GM12878 (cell line): ENCODE results near the gene LDLRAD4. TPM values are rescaled to one million over a fixed set of nuclear protein-coding genes. Genes with fewer than 3 reads are reported as not detected.

Experiments used
- ATAC-seq: fragments of 200-7000 bp; cut with Tn5 transposase; 3 replicates; pipeline ENCODE4 v1.9.1; 2020; ENCODE audit warnings: mild to moderate bottlenecking, moderate library complexity
- BruUV-seq: library from RNA; stranded (reverse); fragments of 400-500 nt; replicated peaks from 2 replicates; lab custom pipeline; 2021; lab: Mats Ljungman, UMichigan
- CTCF ChIA-PET: fragments of 300-600 bp; sonication (Branson Sonifier 250); formaldehyde crosslinking; extraction: SDS; loops from one replicate; lab custom pipeline; 2021; ENCODE audit warnings: inconsistent platforms; lab: Yijun Ruan, JAX
- POLR2A ChIA-PET: fragments of 350-600 bp; formaldehyde crosslinking; extraction: SDS; loops from one replicate; lab custom pipeline; 2021; ENCODE audit warnings: inconsistent platforms; lab: Charles Lee
- RAD21 ChIA-PET: fragments of 300-600 bp; sonication (Branson Sonifier 250); formaldehyde crosslinking; loops from one replicate; lab custom pipeline; 2023; ENCODE audit warnings: antibody characterized with exemption; ENCODE audit not compliant: unreplicated experiment; lab: Charles Lee
- SMC1A ChIA-PET: fragments of 300-600 bp; sonication (Branson Sonifier 250); formaldehyde crosslinking; loops from one replicate; lab custom pipeline; 2023; ENCODE audit not compliant: unreplicated experiment, uncharacterized antibody; lab: Charles Lee
- DNase-seq: peaks from one replicate; pipeline ENCODE4 v3.0.0-alpha.2; 2011; ENCODE audit warnings: low read depth, low spot score
- FAIRE-seq: peaks from 3 replicates; lab custom pipeline; 2011; peaks lifted over from hg19 to GRCh38; lab: Jason Lieb, UNC
- H2AFZ ChIP-seq: 2 replicates; pipeline ENCODE4 v1.6.0; 2011; ENCODE audit warnings: low read depth, low read length, control low read depth; ENCODE audit not compliant: control insufficient read depth
- H3K27ac ChIP-seq: 2 replicates; pipeline ENCODE4 v1.5.1; 2011; ENCODE audit warnings: control low read depth; ENCODE audit not compliant: control insufficient read depth, insufficient read depth
- H3K27me3 ChIP-seq, 2 experiments: replicated peaks in 1 of 2; 2 replicates each; pipeline versions ENCODE4 v1.6.0 to v1.6.1; 2011; ENCODE audit warnings: low read length in 1 of 2; ENCODE audit not compliant: control insufficient read depth in 2 of 2, insufficient read depth in 2 of 2
- H3K36me3 ChIP-seq, 2 experiments: 2 replicates each; pipeline ENCODE4 v1.5.1; 2011; ENCODE audit warnings: low read length in 1 of 2; ENCODE audit not compliant: control insufficient read depth in 2 of 2, insufficient read depth in 2 of 2
- H3K4me1 ChIP-seq: 2 replicates; pipeline ENCODE4 v1.6.1; 2011; ENCODE audit warnings: mild to moderate bottlenecking, low read length, moderate library complexity, mixed read lengths; ENCODE audit not compliant: control insufficient read depth, insufficient read depth
- H3K4me2 ChIP-seq: 2 replicates; pipeline ENCODE4 v1.6.0; 2011; ENCODE audit warnings: control low read depth; ENCODE audit not compliant: control insufficient read depth, insufficient read depth
- H3K4me3 ChIP-seq: fragments of 200-600 bp; sonication (generic); 2 replicates; pipeline ENCODE4 v1.5.1; 2016
- H3K79me2 ChIP-seq: 2 replicates; pipeline ENCODE4 v1.6.0; 2011; ENCODE audit warnings: low read length; ENCODE audit not compliant: control insufficient read depth, insufficient read depth
- H3K9ac ChIP-seq: 2 replicates; pipeline ENCODE4 v1.8.0; 2011; ENCODE audit warnings: low read length, control low read depth, mixed read lengths; ENCODE audit not compliant: control insufficient read depth, insufficient read depth
- H3K9me3 ChIP-seq: replicated peaks from 3 replicates; pipeline ENCODE4 v1.5.1; 2011; ENCODE audit warnings: mild to moderate bottlenecking, low read length; ENCODE audit not compliant: control insufficient read depth, insufficient read depth
- H4K20me1 ChIP-seq: 2 replicates; pipeline ENCODE4 v1.6.0; 2011; ENCODE audit not compliant: control insufficient read depth, insufficient read depth
- BCL3 ChIP-seq: IDR thresholded peaks from 2 replicates; pipeline ENCODE4 v1.6.1; 2011; ENCODE audit warnings: borderline replicate concordance, low read depth, mild to moderate bottlenecking, moderate library complexity, low read length; ENCODE audit not compliant: insufficient read depth, poor library complexity, severe bottlenecking
- CEBPB ChIP-seq, 2 experiments: fragments of 150-350 bp in 1 of 2; IDR thresholded peaks; 2 replicates each; pipeline ENCODE4 v1.6.1; 2012 to 2014; ENCODE audit warnings: low read depth in 2 of 2, low read length in 2 of 2, borderline replicate concordance in 1 of 2, inconsistent platforms in 1 of 2
- DPF2 ChIP-seq: fragments of 450-650 bp; IDR thresholded peaks from 2 replicates; pipeline ENCODE4 v1.6.1; 2017; ENCODE audit warnings: mild to moderate bottlenecking
- E4F1 ChIP-seq: fragments of 450-650 bp; IDR thresholded peaks from 2 replicates; pipeline ENCODE4 v1.6.1; 2018; ENCODE audit warnings: borderline replicate concordance, mild to moderate bottlenecking; ENCODE audit not compliant: partially characterized antibody
- ETV6 ChIP-seq, 2 experiments: fragments of 450-650 bp in 1 of 2; IDR thresholded peaks in 1 of 2; conservative IDR thresholded peaks in 1 of 2; 2 replicates each; pipeline ENCODE4 v1.6.1; 2014; ENCODE audit warnings: antibody characterized with exemption in 1 of 2, borderline replicate concordance in 1 of 2, low read depth in 1 of 2, mild to moderate bottlenecking in 1 of 2, moderate library complexity in 1 of 2
- IRF3 ChIP-seq: fragments of 450-650 bp; IDR thresholded peaks from 2 replicates; pipeline ENCODE4 v1.6.1; 2014; ENCODE audit warnings: mild to moderate bottlenecking
- MEF2A ChIP-seq: IDR thresholded peaks from 2 replicates; pipeline ENCODE4 v1.6.1; 2011; ENCODE audit warnings: low read depth, mild to moderate bottlenecking, low read length, moderate library complexity; ENCODE audit not compliant: insufficient read depth
- POLR2AphosphoS2 ChIP-seq: IDR thresholded peaks from 2 replicates; pipeline ENCODE4 v1.6.1; 2011; ENCODE audit warnings: low read depth, mild to moderate bottlenecking, low read length, improper control_type of control experiment, moderate library complexity
- SMAD1 ChIP-seq: fragments of 450-650 bp; IDR thresholded peaks from 2 replicates; pipeline ENCODE4 v1.6.1; 2018; ENCODE audit warnings: mild to moderate bottlenecking, low read depth; ENCODE audit not compliant: partially characterized antibody
- TARDBP ChIP-seq: IDR thresholded peaks from 2 replicates; pipeline ENCODE4 v1.6.1; 2016; ENCODE audit warnings: borderline replicate concordance
- YY1 ChIP-seq: IDR thresholded peaks from 2 replicates; pipeline ENCODE4 v1.6.1; 2011; ENCODE audit warnings: low read depth, mild to moderate bottlenecking, low read length
- ZNF207 ChIP-seq: fragments of 450-650 bp; IDR thresholded peaks from 2 replicates; pipeline ENCODE4 v1.6.1; 2014; ENCODE audit warnings: antibody characterized with exemption, mild to moderate bottlenecking, borderline replicate concordance
- WGBS: methylation state at CpG from one replicate; pipeline ENCODE4 v1.1.6; 2016; ENCODE audit warnings: low lambda C conversion rate; ENCODE audit not compliant: insufficient replicate concordance, insufficient coverage; ENCODE audit errors: missing lambda C conversion rate; 5-methylcytosine and 5-hydroxymethylcytosine counted together
- in situ Hi-C: fragments of 300-500 bp; cut with MboI; formaldehyde crosslinking; loops from 9 replicates; pipeline ENCODE4 v1.14.3; 2018; ENCODE audit warnings: mixed read lengths
- intact Hi-C: fragments of 100-400 bp; cut with micrococcal nuclease; formaldehyde crosslinking; loops from one replicate; pipeline ENCODE4 v1.14.2; 2022; ENCODE audit not compliant: unreplicated experiment
- polyA plus RNA-seq, 11 experiments: library from polyadenylated mRNA; depleted of rRNA in 4 of 11; unstranded in 6 of 11; stranded (reverse) in 5 of 11; fragments of >200 nt; fragmentation: Nextera tagmentation in 4 of 11; fragmentation: Illumina TruSeq in 1 of 11; extraction: Ambion mirVana in 4 of 11; extraction: Trizol in 1 of 11; gene quantifications; 1 replicate in 1 of 11; 2 replicates in 10 of 11; pipeline versions ENCODE4 v1.2.1 to v1.2.3, GENCODE V29; 2011 to 2016; ENCODE audit warnings: inconsistent platforms in 2 of 11, missing spikeins in 2 of 11, low read depth in 1 of 11
- total RNA-seq, 4 experiments: library from RNA; depleted of rRNA in 3 of 4; stranded (reverse); fragments of >200 nt in 3 of 4; fragmentation: Illumina TruSeq in 1 of 4; extraction: Trizol in 1 of 4; gene quantifications; 2 replicates each; pipeline versions ENCODE4 v1.2.1 to v1.2.3, GENCODE V29; 2013 to 2021

Gene LDLRAD4
- total and polyA plus RNA-seq, 10 of the 15 experiments (the other 5 are each of a cell fraction or from before 2014, with no cell fraction given), result 2.7 to 16.8 (median 11.2) TPM

GRCh38 chr18:13219593-13220159 lies 1.1 kb downstream of the LDLRAD4 start:
- H3K9ac ChIP-seq, result no peak overlapping the region
- WGBS, result 4% methylated on average over 4 of the region's 4 CpGs
- ChIA-PET SMC1A (interaction anchor here (0.6 to 1.9 kb wide), 3 partner anchors 8 to 414 kb away, joined by 3 to 5 read pairs (median 4); no protein-coding TSS in a partner anchor), CTCF (interaction anchor here (1.0 to 2.0 kb wide), 2 partner anchors 282 to 411 kb away, joined by 3 to 5 read pairs; no protein-coding TSS in a partner anchor), RAD21 (interaction anchor here (0.7 kb wide), 2 partner anchors 41 to 61 kb away, joined by 3 to 4 read pairs; no protein-coding TSS in a partner anchor), POLR2A (no interaction called here)
- intact Hi-C loops (loop anchor here (10.0 kb wide), 2 partner anchors 55 to 315 kb away; no protein-coding TSS in a partner anchor), in situ Hi-C loops (no loop called here)
- peaks cover 12 to 20% of the 10 kb centered on the region in 2 experiments for H3K27me3 ChIP-seq
- no peaks in the 10 kb centered on the region for H3K79me2 ChIP-seq
- no TSS peak for BruUV-seq
- no peak overlapping the region for H3K4me3 ChIP-seq
- no peaks in the 10 kb centered on the region for H4K20me1 ChIP-seq
- no peaks in the 10 kb centered on the region for H3K9me3 ChIP-seq
- FAIRE-seq, result no peak
- no peak for DNase-seq
- H2AFZ ChIP-seq, result no peak overlapping the region
- no peak overlapping the region for H3K27ac ChIP-seq
- no peak for ATAC-seq
- TF ChIP-seq TARDBP, result no peak
- no peak for TF ChIP-seq POLR2AphosphoS2
- TF ChIP-seq E4F1, result no peak
- no peak for TF ChIP-seq BCL3
- TF ChIP-seq DPF2, result no peak
- TF ChIP-seq MEF2A, result no peak
- TF ChIP-seq ZNF207, result no peak
- TF ChIP-seq SMAD1, result no peak
- no peak for TF ChIP-seq IRF3
- TF ChIP-seq CEBPB (IDR thresholded peaks at IDR 0.05; ENCODE audit: borderline replicate concordance in 1 of 2, low read depth in 2 of 2, low read length in 2 of 2), result no peak
- no peak for TF ChIP-seq ETV6 (conservative IDR thresholded peaks at IDR 0.05 in 1 of 2, IDR thresholded peaks at IDR 0.05 in 1 of 2; ENCODE audit: borderline replicate concordance in 1 of 2, low read depth in 1 of 2)
- TF ChIP-seq YY1, result no peak
- no peaks in the 10 kb centered on the region for H3K4me1 ChIP-seq
- H3K4me2 ChIP-seq, result no peak overlapping the region
- H3K36me3 ChIP-seq, result no peaks in the 10 kb centered on the region
